ENCODE measurements around the gene PTPRC. TPM values are rescaled to one million over a fixed set of nuclear protein-coding genes. Genes with fewer than 3 reads are reported as not detected.

Gene PTPRC
- total RNA-seq, 2 experiments from 2014 or later = 475 to 499 TPM

- Mint-ChIP-seq H3K4me3 (peak overlapping the region; percentile 57), H3K4me1 (ENCODE audit: low read depth) (peaks cover 71% of the 10 kb centered on the region), H3K27me3 (no peaks in the 10 kb centered on the region), H3K27ac (peak overlapping the region; percentile 97), H3K36me3 (ENCODE audit: low read depth) (peaks cover 18% of the 10 kb centered on the region), H3K9me3 (no peaks in the 10 kb centered on the region)
- intact Hi-C loops (cut with micrococcal nuclease) = loop anchor here (5.0 kb wide), 1 partner anchor 54 kb away; no protein-coding TSS in a partner anchor
- no peak for TF ChIP-seq CTCF (IDR thresholded peaks at IDR 0.05)
- ChIA-PET CTCF (interaction anchor here (0.8 to 3.4 kb wide), 9 partner anchors 10 to 92 kb away, joined by 3 to 23 read pairs (median 4); partner anchors contain the start of gene PTPRC), POLR2A (interaction anchor here (0.7 to 2.2 kb wide), 7 partner anchors 8 to 91 kb away, joined by 3 to 12 read pairs (median 5); no protein-coding TSS in a partner anchor)
- DNase-seq (no peak), ATAC-seq (no peak)
Measured at GRCh38 chr1:198611219-198611618, 27.6 kb upstream of the PTPRC start.

GRCh38 chr1:198612471-198613260 is 26.2 kb upstream of the PTPRC start:
- intact Hi-C loops (cut with micrococcal nuclease) = loop anchor here (5.0 kb wide), 1 partner anchor 55 kb away; no protein-coding TSS in a partner anchor
- no peak for TF ChIP-seq CTCF (IDR thresholded peaks at IDR 0.05)
- peaks cover 19% of the 10 kb centered on the region for H3K36me3 Mint-ChIP-seq (ENCODE audit: low read depth)
- peaks cover 2% of the 10 kb centered on the region for H3K9me3 Mint-ChIP-seq
- peak; percentile 41 for ATAC-seq
- peak overlapping the region; percentile 97 for H3K27ac Mint-ChIP-seq
- no peaks in the 10 kb centered on the region for H3K27me3 Mint-ChIP-seq
- CTCF ChIA-PET = interaction anchor here (1.3 kb wide), 1 partner anchor 69 kb away, joined by 3 read pairs; no protein-coding TSS in a partner anchor
- peaks cover 73% of the 10 kb centered on the region for H3K4me1 Mint-ChIP-seq (ENCODE audit: low read depth)
- no peak for DNase-seq
- H3K4me3 Mint-ChIP-seq = peak overlapping the region; percentile 62
- POLR2A ChIA-PET = interaction anchor here (1.9 kb wide), 1 partner anchor 69 kb away, joined by 6 read pairs; no protein-coding TSS in a partner anchor

- Mint-ChIP-seq H3K36me3 (ENCODE audit: low read depth) (peaks cover 12% of the 10 kb centered on the region), H3K9me3 (peaks cover 2% of the 10 kb centered on the region), H3K27ac (peak overlapping the region; percentile 55), H3K4me3 (no peak overlapping the region), H3K27me3 (no peaks in the 10 kb centered on the region), H3K4me1 (ENCODE audit: low read depth) (peaks cover 81% of the 10 kb centered on the region)
- CTCF ChIA-PET = interaction anchor here (1.0 to 1.5 kb wide), 2 partner anchors 9 to 12 kb away, joined by 6 to 8 read pairs; no protein-coding TSS in a partner anchor
- POLR2A ChIA-PET = interaction anchor here (0.7 to 1.0 kb wide), 2 partner anchors 23 to 42 kb away, joined by 3 to 4 read pairs; no protein-coding TSS in a partner anchor
- TF ChIP-seq CTCF (IDR thresholded peaks at IDR 0.05) = no peak
- intact Hi-C loops (cut with micrococcal nuclease) = no loop called here
- DNase-seq = no peak
- ATAC-seq = no peak
Measured at GRCh38 chr1:198617406-198617805, 21.4 kb upstream of the PTPRC start.

- ChIA-PET CTCF (interaction anchor here (0.7 to 7.4 kb wide), 6 partner anchors 9 to 98 kb away, joined by 3 to 95 read pairs (median 6); partner anchors contain the start of gene PTPRC), POLR2A (interaction anchor here (0.8 to 7.4 kb wide), 11 partner anchors 9 to 99 kb away, joined by 3 to 118 read pairs (median 4); partner anchors contain the start of gene PTPRC)
- TF ChIP-seq CTCF (IDR thresholded peaks at IDR 0.05) = no peak
- Mint-ChIP-seq H3K27me3 (no peaks in the 10 kb centered on the region), H3K4me1 (ENCODE audit: low read depth) (peaks cover 79% of the 10 kb centered on the region), H3K27ac (peak overlapping the region; percentile 99), H3K9me3 (peaks cover 2% of the 10 kb centered on the region), H3K36me3 (ENCODE audit: low read depth) (peaks cover 8% of the 10 kb centered on the region), H3K4me3 (peak overlapping the region; percentile 75)
- peak; percentile 59 for DNase-seq
- ATAC-seq = peak; percentile 38
- intact Hi-C loops (cut with micrococcal nuclease) = loop anchor here (2.0 to 5.0 kb wide), 3 partner anchors 17 to 97 kb away; no protein-coding TSS in a partner anchor
Measured at GRCh38 chr1:198619375-198620140, 19.3 kb upstream of the PTPRC start.

All from activated CD8-positive, alpha-beta T cell treated with anti-CD3 and anti-CD28 coated beads for 36 hours (primary cell).